HG02610 (cell line): ENCODE data around the gene TMEM109.
A peak's percentile ranks its signal among the peaks of the same experiment; 100 is the strongest.
"Not testable (repeated sequence)": the region's sequence is repeated elsewhere in the genome, so short reads cannot be mapped to it uniquely, and the experiment has no call there.

ENCODE experiments used
- ATAC-seq: cut with Tn5 transposase; IDR thresholded peaks from one replicate; pipeline ENCODE4 v1.9.1; 2021; ENCODE audit warnings: mild to moderate bottlenecking, moderate library complexity; ENCODE audit not compliant: unreplicated experiment

The TMEM109 gene

DNA sequence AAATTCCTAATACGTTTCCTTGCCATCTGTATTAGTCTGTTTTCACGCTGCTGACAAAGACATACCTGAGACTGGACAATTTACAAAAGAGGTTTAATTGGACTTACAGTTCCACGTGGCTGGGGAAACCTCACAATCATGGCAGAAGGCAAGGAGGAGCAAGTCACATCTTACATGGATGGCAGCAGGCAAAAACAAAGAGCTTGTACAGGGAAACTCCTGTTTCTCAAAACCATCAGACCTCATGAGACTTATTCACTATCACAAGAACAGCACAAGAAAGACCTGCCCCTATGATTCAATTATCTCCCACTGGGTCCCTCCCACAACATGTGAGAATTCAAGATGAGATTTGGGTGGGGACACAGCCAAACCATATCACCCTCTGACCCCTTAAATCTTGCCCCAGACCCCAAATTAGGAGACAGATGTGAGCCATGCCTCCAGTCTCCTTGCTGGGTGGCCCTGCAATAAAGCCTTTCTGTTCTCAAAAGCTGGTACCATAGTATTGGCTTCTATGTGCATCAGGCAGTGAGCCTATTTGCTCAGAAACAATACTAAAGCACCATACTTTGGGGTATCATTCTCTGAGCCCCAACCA is 4.2 kb upstream of the TMEM109 start:
- ATAC-seq: not testable (repeated sequence)

DNA sequence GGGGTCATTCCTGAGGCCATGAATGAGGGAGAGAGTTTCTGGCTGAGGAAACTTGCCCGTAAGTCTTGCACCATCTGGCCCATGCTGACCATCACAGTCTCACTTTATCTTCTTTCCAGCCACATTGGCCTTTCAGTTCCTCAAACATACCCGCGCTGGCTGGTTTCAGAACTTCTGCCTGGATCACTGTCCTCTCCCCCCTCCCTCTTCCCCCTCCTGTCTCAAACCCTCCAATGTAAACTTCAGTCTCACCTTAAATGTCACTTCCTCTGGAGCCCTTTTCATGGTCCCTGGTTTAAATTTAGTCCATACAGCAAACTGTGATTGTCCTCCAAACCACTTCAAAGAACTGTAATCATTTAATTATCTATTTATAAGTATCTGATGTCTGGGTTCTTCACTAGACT is 3.7 kb upstream of the TMEM109 start:
- peak; percentile 41 for ATAC-seq

DNA sequence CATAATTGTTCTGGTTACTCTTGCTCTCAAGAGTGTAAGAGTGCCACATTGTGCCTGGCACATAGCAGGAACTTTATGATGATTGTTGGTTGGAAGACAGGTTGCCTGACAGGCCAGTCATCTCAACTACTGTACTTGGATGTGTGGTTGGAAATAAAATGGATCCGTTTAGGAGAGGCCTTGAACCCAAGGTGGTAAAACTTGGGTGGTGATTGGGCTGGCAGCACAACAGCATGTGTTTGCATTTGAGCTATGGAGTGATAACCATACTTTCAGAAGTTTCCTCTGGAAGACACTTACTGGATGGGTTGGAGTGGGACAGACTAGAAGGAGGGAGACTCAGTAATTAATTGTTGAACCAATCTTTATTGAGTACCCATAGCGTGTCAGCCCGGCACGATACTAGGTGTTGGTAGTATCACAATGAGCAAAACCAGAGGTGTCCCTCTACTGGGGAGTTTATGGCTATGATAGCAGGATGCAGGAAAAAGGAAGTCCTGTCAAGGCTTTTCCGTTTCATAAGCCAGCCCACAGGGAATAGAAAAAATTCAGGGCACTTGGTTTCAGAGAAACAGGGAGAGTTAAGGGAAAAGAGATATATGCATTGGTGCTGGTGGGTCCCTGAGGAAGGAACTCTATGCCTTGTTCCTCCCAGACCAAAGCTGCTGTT is 3.1 kb upstream of the TMEM109 start:
- ATAC-seq: no peak

GRCh38 chr11:60912223-60912850 is 1.6 kb upstream of the TMEM109 start:
- no peak for ATAC-seq

- no peak for ATAC-seq
These were observed 968 bp upstream of the TMEM109 start for GRCh38 chr11:60912851-60913528.

DNA sequence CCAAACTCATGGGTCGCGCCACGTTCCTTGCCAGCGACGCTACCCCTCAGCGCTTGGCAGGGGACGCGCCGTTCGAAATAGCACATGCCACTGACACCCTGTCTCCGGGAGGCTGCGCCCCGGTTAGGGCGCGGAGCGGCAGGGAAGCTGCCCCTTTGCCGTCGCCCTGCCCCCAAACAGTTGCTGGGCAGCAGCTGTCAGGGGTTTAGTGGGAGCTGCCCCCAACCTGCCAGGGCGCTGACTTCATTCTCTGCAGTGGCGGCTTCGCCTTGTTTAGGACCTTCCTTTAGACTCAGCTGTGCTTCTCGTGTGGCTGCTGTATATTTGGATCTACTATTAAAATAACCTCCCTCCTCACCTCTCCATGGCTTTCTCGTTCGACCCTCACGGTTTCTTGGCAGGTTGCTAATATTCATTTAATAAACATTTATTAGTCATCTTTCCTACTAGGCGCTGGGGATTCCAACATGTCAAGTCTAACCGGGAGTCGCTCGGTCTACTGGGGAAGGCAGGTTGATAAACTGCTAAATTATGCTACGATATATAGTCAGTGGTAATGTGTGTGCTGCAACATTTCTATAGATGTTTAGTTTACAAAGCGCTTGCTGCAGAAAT is 782 bp downstream of the TMEM109 start:
- ATAC-seq: peak; percentile 1

- peak; percentile 46 for ATAC-seq
These were observed 1.4 kb downstream of the TMEM109 start for GRCh38 chr11:60915248-60915914.

GRCh38 chr11:60916669-60917206 is 2.8 kb downstream of the TMEM109 start:
- no peak for ATAC-seq

- ATAC-seq: no peak
These were observed 3.3 kb downstream of the TMEM109 start for GRCh38 chr11:60917267-60917666.

DNA sequence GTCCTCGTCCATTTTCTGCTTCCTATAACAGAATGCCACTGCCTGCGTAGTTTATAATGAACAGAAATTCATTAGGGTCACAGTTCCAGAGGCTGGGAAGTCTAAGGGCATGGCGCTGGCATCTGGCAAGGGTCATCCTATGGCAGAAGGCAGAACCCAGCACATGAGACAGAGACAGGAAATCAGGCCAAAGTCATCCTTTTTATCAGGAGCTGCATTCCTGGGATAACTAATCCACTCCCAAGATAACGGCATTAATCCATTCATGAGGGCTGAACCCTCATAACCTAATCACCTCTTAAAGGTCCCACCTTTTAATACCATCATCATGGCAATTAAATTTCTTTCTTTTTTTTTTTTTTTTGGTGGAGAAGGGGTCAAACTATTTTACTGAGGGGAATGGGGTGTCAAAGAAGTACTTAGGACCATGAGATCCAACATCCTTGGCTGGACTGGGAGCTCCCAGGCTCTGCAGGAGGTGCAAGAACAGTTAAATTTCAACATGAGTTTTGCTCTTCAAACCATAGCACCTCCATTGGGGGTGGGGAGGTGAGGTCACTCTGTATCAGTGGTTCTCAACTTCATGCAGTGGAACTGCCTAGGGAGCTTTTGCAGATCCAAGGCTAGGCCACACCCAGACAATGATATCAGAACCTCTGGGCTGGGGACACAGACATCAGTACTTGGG is 4.4 kb downstream of the TMEM109 start:
- no peak for ATAC-seq

GRCh38 chr11:60918939-60919265 is 4.9 kb downstream of the TMEM109 start:
- no peak for ATAC-seq

DNA sequence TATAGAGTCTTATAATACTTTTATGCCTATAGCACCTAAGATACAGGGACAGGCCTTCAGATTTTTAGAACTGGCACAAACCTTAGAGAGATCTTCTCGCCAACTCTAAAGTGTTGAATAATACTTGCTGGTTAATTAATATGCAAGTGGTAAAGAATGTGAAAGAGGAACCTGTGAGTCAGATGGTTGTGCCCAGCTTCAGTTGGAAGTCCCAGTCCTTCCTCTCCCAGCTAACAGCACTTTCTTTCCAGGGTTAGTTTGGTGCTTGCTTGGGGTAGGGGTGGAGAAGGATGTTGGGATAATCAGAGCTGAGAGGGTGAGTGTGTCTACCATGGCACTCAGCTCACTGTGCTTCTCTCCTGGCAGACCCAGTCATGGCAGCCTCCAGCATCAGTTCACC is 5.4 kb downstream of the TMEM109 start:
- ATAC-seq: no peak

- no peak for ATAC-seq
These were observed 6.0 kb downstream of the TMEM109 start for GRCh38 chr11:60919956-60920355.

- no peak for ATAC-seq
These were observed 7.3 kb downstream of the TMEM109 start for GRCh38 chr11:60921259-60921658.

GRCh38 chr11:60921777-60922335 is 7.9 kb downstream of the TMEM109 start:
- no peak for ATAC-seq

DNA sequence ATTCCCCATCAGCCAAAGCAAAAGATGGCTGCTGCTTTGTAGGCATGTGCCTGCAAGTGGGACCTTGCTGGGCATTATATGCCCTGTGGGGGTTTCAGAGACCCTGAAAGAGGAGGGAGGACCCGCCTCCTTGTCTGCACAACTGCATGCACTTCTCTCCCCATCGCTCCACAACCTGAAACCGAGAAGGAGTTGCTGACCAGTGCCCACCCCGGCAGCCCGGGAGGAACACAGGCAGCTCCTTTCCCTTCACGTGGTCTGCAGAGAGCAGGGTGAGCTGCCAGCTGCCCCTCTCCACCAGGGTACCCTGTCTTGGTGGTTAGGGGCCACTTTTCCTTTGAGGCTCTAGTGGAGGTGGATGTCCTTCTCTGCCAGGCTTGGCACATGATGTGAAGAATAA is 8.9 kb downstream of the TMEM109 start:
- ATAC-seq: no peak

GRCh38 chr11:60923326-60923725 is 9.4 kb downstream of the TMEM109 start:
- no peak for ATAC-seq

DNA sequence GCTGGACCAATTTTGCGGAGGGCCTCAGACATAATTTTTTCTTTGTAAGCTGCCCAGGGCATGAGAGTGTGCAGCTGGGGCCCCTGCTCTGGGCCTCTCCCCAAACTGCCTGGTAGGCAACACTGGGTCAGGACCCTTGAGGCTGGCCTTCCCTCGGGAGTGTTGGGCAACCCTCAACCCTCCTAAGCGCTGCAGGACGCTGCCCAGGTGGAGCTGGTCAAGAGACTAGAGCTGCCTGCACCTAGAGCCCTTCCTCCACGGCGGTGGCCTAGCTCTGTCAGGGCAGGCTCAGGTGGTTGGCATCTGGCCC is 9.8 kb downstream of the TMEM109 start:
- ATAC-seq: no peak

- ATAC-seq: no peak
These were observed 10.3 kb downstream of the TMEM109 start, which contains the start of gene TMEM132A for GRCh38 chr11:60924110-60924905. Gene TMEM132A, plus strand, starts transcription at chr11:60924460. Its CDS starts 174 bp downstream, at chr11:60924634.
